Caco-2 (cell line): ENCODE data around the gene UTY. TPM values are rescaled to one million over a fixed set of nuclear protein-coding genes. Genes with fewer than 3 reads are reported as not detected.

Experiments used
- BruUV-seq: library from RNA; stranded (reverse); fragments of 400-500 nt; replicated peaks from 2 replicates; lab custom pipeline; 2021; lab: Mats Ljungman, UMichigan
- CTCF ChIA-PET: fragments of 300-600 bp; sonication (Branson Sonifier 250); formaldehyde crosslinking; loops from one replicate; lab custom pipeline; 2022; ENCODE audit warnings: antibody characterized with exemption; lab: Charles Lee
- POLR2A ChIA-PET: fragments of 300-600 bp; sonication (Branson Sonifier 250); formaldehyde crosslinking; loops from one replicate; lab custom pipeline; 2022; ENCODE audit warnings: antibody characterized with exemption; lab: Charles Lee
- DNase-seq, 2 experiments: peaks; one replicate each; pipeline versions ENCODE4 v3.0.0 to v3.0.0-alpha.2; 2020 to 2022
- H3K27me3 ChIP-seq: replicated peaks from 2 replicates; pipeline ENCODE4 v1.6.0; 2011; ENCODE audit warnings: low read length; ENCODE audit not compliant: control insufficient read depth, insufficient read depth
- H3K36me3 ChIP-seq: 2 replicates; pipeline ENCODE4 v1.5.1; 2011; ENCODE audit warnings: low read length; ENCODE audit not compliant: control insufficient read depth, insufficient read depth
- H3K4me1 ChIP-seq: fragments of 250-450 bp; sonication (Bioruptor Pico); 2 replicates; pipeline ENCODE4 v1.5.1; 2020; ENCODE audit warnings: mild to moderate bottlenecking
- H3K4me3 ChIP-seq: 2 replicates; pipeline ENCODE4 v1.5.1; 2011; ENCODE audit warnings: low read depth, mild to moderate bottlenecking, control low read depth, low read length
- H3K9me3 ChIP-seq: fragments of 250-450 bp; sonication (Bioruptor Pico); 2 replicates; pipeline ENCODE4 v1.5.1; 2020; ENCODE audit warnings: mild to moderate bottlenecking, moderate library complexity
- H3K27ac Mint-ChIP-seq: one replicate; pipeline ENCODE4 v1.8.0; 2022; ENCODE audit warnings: mixed read lengths; ENCODE audit not compliant: unreplicated experiment
- H3K27me3 Mint-ChIP-seq: one replicate; pipeline ENCODE4 v1.8.0; 2022; ENCODE audit warnings: mixed read lengths; ENCODE audit not compliant: insufficient read depth, unreplicated experiment
- H3K36me3 Mint-ChIP-seq: one replicate; pipeline ENCODE4 v1.8.0; 2022; ENCODE audit warnings: mild to moderate bottlenecking, mixed read lengths; ENCODE audit not compliant: insufficient read depth, unreplicated experiment
- H3K4me1 Mint-ChIP-seq: one replicate; pipeline ENCODE4 v1.8.0; 2022; ENCODE audit warnings: low read depth, mixed read lengths; ENCODE audit not compliant: unreplicated experiment
- H3K4me3 Mint-ChIP-seq: one replicate; pipeline ENCODE4 v1.8.0; 2022; ENCODE audit warnings: mild to moderate bottlenecking, moderate library complexity, mixed read lengths; ENCODE audit not compliant: unreplicated experiment
- H3K9me3 Mint-ChIP-seq: one replicate; pipeline ENCODE4 v1.8.0; 2022; ENCODE audit warnings: mixed read lengths; ENCODE audit not compliant: unreplicated experiment
- intact Hi-C: fragments of 100-400 bp; cut with micrococcal nuclease; formaldehyde crosslinking; loops from one replicate; pipeline ENCODE4 v1.10.0; 2022; ENCODE audit not compliant: unreplicated experiment
- total RNA-seq: library from RNA; stranded (reverse); gene quantifications from 2 replicates; pipeline ENCODE4 v1.2.3, GENCODE V29; 2022
- TF ChIP-seq, protein P1 (sequence below), 2 experiments: fragments of 200-600 bp in 1 of 2; IDR thresholded peaks; 1 replicate in 1 of 2; 2 replicates in 1 of 2; pipeline versions ENCODE4 v1.5.1 to v1.8.0; 2011 to 2022; ENCODE audit warnings: antibody characterized with exemption in 1 of 2, control low read depth in 1 of 2, inconsistent platforms in 1 of 2, low read depth in 1 of 2, low read length in 1 of 2, mild to moderate bottlenecking in 1 of 2, moderate library complexity in 1 of 2; ENCODE audit not compliant: insufficient read depth in 1 of 2, severe bottlenecking in 1 of 2, unreplicated experiment in 1 of 2

The UTY gene
- total RNA-seq, 1 experiment from 2014 or later = not detected

DNA sequence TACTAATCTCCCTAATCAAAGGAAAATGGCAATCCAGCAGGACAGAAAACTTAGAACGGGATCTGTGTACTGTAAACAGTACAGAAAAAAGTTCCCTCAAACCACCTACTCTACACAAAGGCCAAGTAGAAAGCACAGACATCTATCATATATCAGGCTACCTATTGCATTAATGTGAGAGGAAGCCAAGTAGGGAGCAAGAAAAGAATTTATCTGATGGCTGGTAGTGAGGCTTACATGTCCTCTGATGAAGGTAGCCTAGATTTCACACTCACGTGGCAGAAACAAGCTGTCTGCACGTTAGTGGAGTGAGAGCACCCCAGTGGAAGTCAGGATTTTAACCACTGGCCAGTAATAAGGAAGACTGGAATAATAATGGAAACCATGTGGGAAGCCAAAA, 28.3 kb downstream of the UTY start:
- no peaks in the 10 kb centered on the region for H3K36me3 Mint-ChIP-seq
- no peaks in the 10 kb centered on the region for H3K9me3 Mint-ChIP-seq
- BruUV-seq = no TSS peak
- ChIA-PET POLR2A (no interaction called here), CTCF (no interaction called here)
- H3K27ac Mint-ChIP-seq = no peak overlapping the region
- Histone ChIP-seq H3K9me3 (no peaks in the 10 kb centered on the region), H3K36me3 (no peaks in the 10 kb centered on the region), H3K4me1 (no peaks in the 10 kb centered on the region), H3K4me3 (no peak overlapping the region), H3K27me3 (no peaks in the 10 kb centered on the region)
- TF ChIP-seq, protein P1, sequence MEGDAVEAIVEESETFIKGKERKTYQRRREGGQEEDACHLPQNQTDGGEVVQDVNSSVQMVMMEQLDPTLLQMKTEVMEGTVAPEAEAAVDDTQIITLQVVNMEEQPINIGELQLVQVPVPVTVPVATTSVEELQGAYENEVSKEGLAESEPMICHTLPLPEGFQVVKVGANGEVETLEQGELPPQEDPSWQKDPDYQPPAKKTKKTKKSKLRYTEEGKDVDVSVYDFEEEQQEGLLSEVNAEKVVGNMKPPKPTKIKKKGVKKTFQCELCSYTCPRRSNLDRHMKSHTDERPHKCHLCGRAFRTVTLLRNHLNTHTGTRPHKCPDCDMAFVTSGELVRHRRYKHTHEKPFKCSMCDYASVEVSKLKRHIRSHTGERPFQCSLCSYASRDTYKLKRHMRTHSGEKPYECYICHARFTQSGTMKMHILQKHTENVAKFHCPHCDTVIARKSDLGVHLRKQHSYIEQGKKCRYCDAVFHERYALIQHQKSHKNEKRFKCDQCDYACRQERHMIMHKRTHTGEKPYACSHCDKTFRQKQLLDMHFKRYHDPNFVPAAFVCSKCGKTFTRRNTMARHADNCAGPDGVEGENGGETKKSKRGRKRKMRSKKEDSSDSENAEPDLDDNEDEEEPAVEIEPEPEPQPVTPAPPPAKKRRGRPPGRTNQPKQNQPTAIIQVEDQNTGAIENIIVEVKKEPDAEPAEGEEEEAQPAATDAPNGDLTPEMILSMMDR (IDR thresholded peaks at IDR 0.05; ENCODE audit: insufficient read depth in 1 of 2, low read depth in 1 of 2, low read length in 1 of 2, severe bottlenecking in 1 of 2, unreplicated experiment in 1 of 2) = no peak
- DNase-seq = no peak
- intact Hi-C loops = no loop called here
- H3K27me3 Mint-ChIP-seq = no peaks in the 10 kb centered on the region
- H3K4me3 Mint-ChIP-seq = no peak overlapping the region
- no peaks in the 10 kb centered on the region for H3K4me1 Mint-ChIP-seq

DNA sequence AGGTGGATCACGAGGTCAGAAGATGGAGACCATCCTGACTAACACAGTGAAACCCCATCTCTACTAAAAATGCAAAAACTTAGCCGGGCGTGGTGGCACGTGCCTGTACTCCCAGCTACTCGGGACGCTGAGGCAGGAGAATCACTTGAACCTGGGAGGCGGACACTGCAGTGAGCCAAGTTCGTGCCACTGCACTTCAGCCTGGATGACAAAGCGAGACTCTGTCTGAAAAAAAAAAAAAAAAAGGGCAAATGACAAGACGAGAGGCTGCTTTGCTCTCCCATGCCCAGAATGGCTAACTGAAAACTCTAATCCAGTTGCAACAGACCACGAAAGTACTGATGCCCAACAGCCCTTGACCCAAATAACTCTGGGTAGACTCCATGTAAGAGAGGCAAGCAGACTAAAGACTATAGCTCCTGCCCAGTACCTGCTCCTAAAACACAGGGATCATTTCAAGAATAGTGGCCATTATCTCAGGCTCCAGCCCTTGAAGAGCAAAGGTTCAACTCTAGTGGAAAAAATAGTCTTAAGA, 29.2 kb downstream of the UTY start:
- Mint-ChIP-seq H3K27ac (no peak overlapping the region), H3K27me3 (no peaks in the 10 kb centered on the region), H3K36me3 (no peaks in the 10 kb centered on the region), H3K4me3 (no peak overlapping the region), H3K9me3 (no peaks in the 10 kb centered on the region), H3K4me1 (no peaks in the 10 kb centered on the region)
- CTCF ChIA-PET = no interaction called here
- Histone ChIP-seq H3K9me3 (no peaks in the 10 kb centered on the region), H3K4me3 (no peak overlapping the region), H3K4me1 (no peaks in the 10 kb centered on the region), H3K36me3 (no peaks in the 10 kb centered on the region), H3K27me3 (no peaks in the 10 kb centered on the region)
- no peak for DNase-seq
- TF ChIP-seq, protein P1 (IDR thresholded peaks at IDR 0.05; ENCODE audit: insufficient read depth in 1 of 2, low read depth in 1 of 2, low read length in 1 of 2, severe bottlenecking in 1 of 2, unreplicated experiment in 1 of 2) = no peak
- no TSS peak for BruUV-seq
- POLR2A ChIA-PET = no interaction called here
- intact Hi-C loops = no loop called here

DNA sequence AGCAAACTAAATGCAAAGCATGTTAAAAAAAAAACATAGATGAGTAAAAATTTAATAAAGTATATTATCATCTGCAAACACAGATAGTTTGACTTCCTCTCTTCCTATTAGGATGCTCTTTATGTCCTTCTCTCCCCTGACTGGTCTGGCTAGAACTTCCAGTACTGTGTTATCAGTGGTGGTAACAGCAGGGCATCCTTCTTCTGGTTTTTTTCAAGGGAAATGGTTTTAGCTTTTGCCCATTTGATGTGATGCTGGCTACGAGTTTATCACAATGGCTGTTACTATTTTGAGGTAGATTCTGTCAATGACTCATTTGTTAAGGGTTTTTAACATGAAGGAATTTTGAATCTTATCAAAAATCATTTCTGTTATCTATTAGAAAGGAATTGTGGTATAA, 34.3 kb downstream of the UTY start:
- DNase-seq = no peak
- Mint-ChIP-seq H3K4me1 (no peaks in the 10 kb centered on the region), H3K9me3 (no peaks in the 10 kb centered on the region), H3K36me3 (no peaks in the 10 kb centered on the region), H3K27me3 (no peaks in the 10 kb centered on the region), H3K4me3 (no peak overlapping the region), H3K27ac (no peak overlapping the region)
- BruUV-seq = no TSS peak
- Histone ChIP-seq H3K4me3 (no peak overlapping the region), H3K27me3 (no peaks in the 10 kb centered on the region), H3K9me3 (no peaks in the 10 kb centered on the region), H3K4me1 (no peaks in the 10 kb centered on the region), H3K36me3 (no peaks in the 10 kb centered on the region)
- TF ChIP-seq, protein P1 (IDR thresholded peaks at IDR 0.05; ENCODE audit: insufficient read depth in 1 of 2, low read depth in 1 of 2, low read length in 1 of 2, severe bottlenecking in 1 of 2, unreplicated experiment in 1 of 2) = no peak
- CTCF ChIA-PET = no interaction called here
- POLR2A ChIA-PET = no interaction called here
- intact Hi-C loops = no loop called here
